Fibroblast of lung (primary cell): ENCODE measurements around the gene TMEM217. TPM values are rescaled to one million over a fixed set of nuclear protein-coding genes. Genes with fewer than 3 reads are reported as not detected.

Experiments used
- DNase-seq, 2 donors: peaks; one replicate each; pipeline versions ENCODE4 v3.0.0 to v3.0.0-alpha.2; 2010; ENCODE audit warnings: low read depth in 2 of 2
- H2AFZ ChIP-seq: 2 replicates; pipeline ENCODE4 v1.5.1; 2012; ENCODE audit warnings: low read length, control low read depth, inconsistent platforms
- H3K27ac ChIP-seq: 2 replicates; pipeline ENCODE4 v1.5.1; 2011; ENCODE audit warnings: low read length, control low read depth; ENCODE audit not compliant: insufficient read depth
- H3K27me3 ChIP-seq: 2 replicates; pipeline ENCODE4 v1.5.1; 2011; ENCODE audit warnings: mild to moderate bottlenecking, low read length; ENCODE audit not compliant: control insufficient read depth, insufficient read depth
- H3K36me3 ChIP-seq: 2 replicates; pipeline ENCODE4 v1.5.1; 2011; ENCODE audit warnings: low read length; ENCODE audit not compliant: control insufficient read depth, insufficient read depth
- H3K4me1 ChIP-seq: 2 replicates; pipeline ENCODE4 v1.5.1; 2011; ENCODE audit warnings: low read length; ENCODE audit not compliant: control insufficient read depth, insufficient read depth; ENCODE audit errors: extremely low read depth
- H3K4me2 ChIP-seq: 2 replicates; pipeline ENCODE4 v1.5.1; 2011; ENCODE audit warnings: low read length, control low read depth; ENCODE audit not compliant: insufficient read depth; ENCODE audit errors: extremely low read depth
- H3K4me3 ChIP-seq, 4 experiments: fragments of 200-600 bp in 1 of 4; sonication (generic) in 1 of 4; replicated peaks in 1 of 4; 2 replicates each; pipeline ENCODE4 v1.5.1; 2011 to 2016; ENCODE audit warnings: low read length in 4 of 4, low read depth in 3 of 4, mild to moderate bottlenecking in 3 of 4, control low read depth in 2 of 4, inconsistent platforms in 1 of 4, mixed read lengths in 1 of 4; ENCODE audit not compliant: insufficient read depth in 1 of 4; ENCODE audit errors: control extremely low read depth in 1 of 4
- H3K79me2 ChIP-seq: 2 replicates; pipeline ENCODE4 v1.5.1; 2012; ENCODE audit warnings: mild to moderate bottlenecking, low read length, inconsistent platforms; ENCODE audit not compliant: control insufficient read depth, insufficient read depth
- H3K9ac ChIP-seq: 2 replicates; pipeline ENCODE4 v1.5.1; 2011; ENCODE audit warnings: mild to moderate bottlenecking, low read length, control low read depth; ENCODE audit not compliant: insufficient read depth
- H3K9me3 ChIP-seq: 2 replicates; pipeline ENCODE4 v1.5.1; 2012; ENCODE audit warnings: low read depth, low read length; ENCODE audit not compliant: control insufficient read depth, insufficient read depth
- H4K20me1 ChIP-seq: 2 replicates; pipeline ENCODE4 v1.5.1; 2011; ENCODE audit warnings: low read length; ENCODE audit not compliant: control insufficient read depth, insufficient read depth; ENCODE audit errors: extremely low read depth
- EZH2 ChIP-seq: IDR thresholded peaks from 2 replicates; pipeline ENCODE4 v1.5.1; 2012; ENCODE audit warnings: low read length, control low read depth, mild to moderate bottlenecking; ENCODE audit errors: missing control alignments
- polyA plus RNA-seq, 2 donors: library from polyadenylated mRNA; depleted of rRNA in 1 of 2; stranded (reverse) in 1 of 2; unstranded in 1 of 2; fragments of >200 nt; gene quantifications; 2 replicates each; pipeline ENCODE4 v1.2.1, GENCODE V29; 2011 to 2012; ENCODE audit warnings: missing spikeins in 1 of 2
- total RNA-seq: library from RNA; depleted of rRNA; stranded (reverse); fragments of >200 nt; gene quantifications from 2 replicates; pipeline ENCODE4 v1.2.1, GENCODE V29; 2014
- TF ChIP-seq, protein P1 (sequence below), 2 donors: IDR thresholded peaks in 1 of 2; conservative IDR thresholded peaks in 1 of 2; 1 replicate in 1 of 2; 2 replicates in 1 of 2; pipeline ENCODE4 v1.5.1; 2011 to 2012; ENCODE audit warnings: low read length in 2 of 2, control low read depth in 1 of 2, inconsistent platforms in 1 of 2, low read depth in 1 of 2, mild to moderate bottlenecking in 1 of 2

The TMEM217 gene
- total and polyA plus RNA-seq, 2 donors (not counting 1 experiment from before 2014, with no cell fraction given) = 3.1 to 4.0 TPM

DNA sequence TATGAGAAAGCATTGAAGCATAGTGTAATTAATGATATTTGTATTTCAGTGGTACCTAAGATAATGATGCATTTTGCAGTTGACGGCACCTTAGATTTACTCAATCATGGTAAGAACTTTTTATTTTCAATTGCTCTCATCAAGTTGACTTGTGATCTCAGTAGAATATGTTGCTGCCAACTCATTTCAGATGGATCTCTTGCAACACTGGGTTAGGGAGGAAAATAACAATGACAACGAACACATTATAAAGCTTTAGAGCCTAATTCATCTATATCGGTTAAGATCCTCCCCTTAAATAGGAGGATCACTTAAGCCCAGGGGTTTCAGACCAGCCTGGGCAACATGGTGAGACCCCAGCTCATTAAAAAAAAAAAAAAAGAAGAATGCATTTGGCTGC, 18.4 kb downstream of the TMEM217 start:
- Histone ChIP-seq H3K9ac (no peak overlapping the region), H4K20me1 (no peaks in the 10 kb centered on the region), H3K4me3 (no peak overlapping the region), H2AFZ (no peak overlapping the region), H3K27ac (peak overlapping the region; percentile 91), H3K4me1 (peaks cover 19% of the 10 kb centered on the region), H3K36me3 (no peaks in the 10 kb centered on the region), H3K4me2 (peak overlapping the region; percentile 17), H3K79me2 (no peaks in the 10 kb centered on the region), H3K9me3 (no peaks in the 10 kb centered on the region), H3K27me3 (no peaks in the 10 kb centered on the region)
- peak; percentile 67 to 85 for DNase-seq
- TF ChIP-seq EZH2 = no peak
- TF ChIP-seq, protein P1, sequence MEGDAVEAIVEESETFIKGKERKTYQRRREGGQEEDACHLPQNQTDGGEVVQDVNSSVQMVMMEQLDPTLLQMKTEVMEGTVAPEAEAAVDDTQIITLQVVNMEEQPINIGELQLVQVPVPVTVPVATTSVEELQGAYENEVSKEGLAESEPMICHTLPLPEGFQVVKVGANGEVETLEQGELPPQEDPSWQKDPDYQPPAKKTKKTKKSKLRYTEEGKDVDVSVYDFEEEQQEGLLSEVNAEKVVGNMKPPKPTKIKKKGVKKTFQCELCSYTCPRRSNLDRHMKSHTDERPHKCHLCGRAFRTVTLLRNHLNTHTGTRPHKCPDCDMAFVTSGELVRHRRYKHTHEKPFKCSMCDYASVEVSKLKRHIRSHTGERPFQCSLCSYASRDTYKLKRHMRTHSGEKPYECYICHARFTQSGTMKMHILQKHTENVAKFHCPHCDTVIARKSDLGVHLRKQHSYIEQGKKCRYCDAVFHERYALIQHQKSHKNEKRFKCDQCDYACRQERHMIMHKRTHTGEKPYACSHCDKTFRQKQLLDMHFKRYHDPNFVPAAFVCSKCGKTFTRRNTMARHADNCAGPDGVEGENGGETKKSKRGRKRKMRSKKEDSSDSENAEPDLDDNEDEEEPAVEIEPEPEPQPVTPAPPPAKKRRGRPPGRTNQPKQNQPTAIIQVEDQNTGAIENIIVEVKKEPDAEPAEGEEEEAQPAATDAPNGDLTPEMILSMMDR (conservative IDR thresholded peaks at IDR 0.05 in 1 of 2, IDR thresholded peaks at IDR 0.05 in 1 of 2; ENCODE audit: low read depth in 1 of 2, low read length in 2 of 2) = no peak

DNA sequence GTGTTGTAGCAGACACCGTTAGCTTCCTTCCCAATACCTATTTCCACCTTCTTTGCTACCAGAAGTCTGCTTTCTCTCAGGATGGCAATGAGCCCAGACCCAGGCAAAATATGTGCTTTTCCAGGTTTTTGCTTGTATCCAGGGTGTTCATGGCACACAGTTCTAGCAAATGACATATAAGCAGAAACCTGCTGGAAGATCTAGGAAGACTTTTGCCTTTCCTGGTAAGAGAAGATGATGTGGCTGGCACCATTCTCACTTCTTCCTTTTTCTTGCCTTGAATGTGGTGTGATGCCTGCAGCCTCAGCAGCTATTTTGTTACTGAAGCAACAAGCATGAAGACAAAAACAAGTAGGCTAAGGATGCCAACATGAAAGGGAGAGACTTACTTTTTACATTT, 19.6 kb downstream of the TMEM217 start:
- no peaks in the 10 kb centered on the region for H4K20me1 ChIP-seq
- H3K36me3 ChIP-seq = no peaks in the 10 kb centered on the region
- H3K9me3 ChIP-seq = no peaks in the 10 kb centered on the region
- H3K4me2 ChIP-seq = no peak overlapping the region
- H3K9ac ChIP-seq = no peak overlapping the region
- H3K27ac ChIP-seq = no peak overlapping the region
- no peaks in the 10 kb centered on the region for H3K27me3 ChIP-seq
- no peak overlapping the region for H2AFZ ChIP-seq
- DNase-seq = peak in 1 of 2 donors; percentile 29
- TF ChIP-seq EZH2 = no peak
- TF ChIP-seq, protein P1 (conservative IDR thresholded peaks at IDR 0.05 in 1 of 2, IDR thresholded peaks at IDR 0.05 in 1 of 2; ENCODE audit: low read depth in 1 of 2, low read length in 2 of 2) = no peak
- H3K4me3 ChIP-seq = no peak overlapping the region
- peaks cover 12% of the 10 kb centered on the region for H3K4me1 ChIP-seq
- H3K79me2 ChIP-seq = no peaks in the 10 kb centered on the region

DNA sequence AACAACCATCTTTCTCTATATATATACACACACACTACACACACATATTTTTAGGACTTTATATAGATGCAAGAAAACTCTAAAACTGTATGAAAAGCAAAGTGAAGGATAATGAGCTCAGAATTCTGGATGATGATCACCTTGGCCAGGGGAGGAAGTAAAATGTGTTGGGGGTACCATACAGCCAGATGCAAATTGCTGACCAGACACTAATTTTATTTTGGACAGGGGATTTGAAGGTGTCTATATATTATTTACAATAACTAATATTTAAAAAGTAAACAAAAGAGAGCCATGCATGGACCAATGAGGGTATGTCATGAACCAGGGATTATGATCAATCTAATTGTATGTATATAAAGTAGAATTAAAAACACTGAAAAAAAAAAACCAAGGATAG, 20.2 kb downstream of the TMEM217 start:
- Histone ChIP-seq H3K27me3 (no peaks in the 10 kb centered on the region), H3K79me2 (no peaks in the 10 kb centered on the region), H3K4me1 (peaks cover 8% of the 10 kb centered on the region), H3K9me3 (no peaks in the 10 kb centered on the region), H2AFZ (no peak overlapping the region), H4K20me1 (no peaks in the 10 kb centered on the region), H3K9ac (no peak overlapping the region), H3K27ac (no peak overlapping the region), H3K4me2 (no peak overlapping the region), H3K36me3 (no peaks in the 10 kb centered on the region), H3K4me3 (no peak overlapping the region)
- TF ChIP-seq, protein P1 (conservative IDR thresholded peaks at IDR 0.05 in 1 of 2, IDR thresholded peaks at IDR 0.05 in 1 of 2; ENCODE audit: low read depth in 1 of 2, low read length in 2 of 2) = no peak
- no peak for TF ChIP-seq EZH2
- DNase-seq = no peak
